ENCODE results near the gene PHC2. TPM values are rescaled to one million over a fixed set of nuclear protein-coding genes. Genes with fewer than 3 reads are reported as not detected.
A peak's percentile ranks its signal among the peaks of the same experiment; 100 is the strongest.

PHC2 gene
- 106 and 128 TPM in 2 replicates for total RNA-seq (2014; rRNA removed; shearing (Covaris generic))

GRCh38 chr1:33430692-33431593 is at the start of gene PHC2:
Gene PHC2 (minus strand): TSS chr1:33431095. CDS start chr1:33375539, 55,556 bp downstream.
- DNase-seq (ENCODE audit: low read depth) = peak; percentile 97

GRCh38 chr1:33477451-33477850 is 46.6 kb upstream of the PHC2 start:
- DNase-seq (ENCODE audit: low read depth) = no peak

- DNase-seq (ENCODE audit: low read depth) = peak; percentile 58
Observed at GRCh38 chr1:33473900-33474299, 43.0 kb upstream of the PHC2 start.

GRCh38 chr1:33472269-33472980 is 41.5 kb upstream of the PHC2 start, which contains the start of gene ZSCAN20:
Gene ZSCAN20 (plus strand): TSS chr1:33472645. CDS start chr1:33479289, 6,644 bp downstream.
- peak; percentile 99 for DNase-seq (ENCODE audit: low read depth)

GRCh38 chr1:33471416-33471815 is 40.5 kb upstream of the PHC2 start:
- no peak for DNase-seq (ENCODE audit: low read depth)

GRCh38 chr1:33470495-33471012 is 39.7 kb upstream of the PHC2 start:
- peak; percentile 88 for DNase-seq (ENCODE audit: low read depth)

- DNase-seq (ENCODE audit: low read depth) = no peak
Observed at GRCh38 chr1:33469691-33470090, 38.8 kb upstream of the PHC2 start.

- DNase-seq (ENCODE audit: low read depth) = no peak
Observed at GRCh38 chr1:33468967-33469366, 38.1 kb upstream of the PHC2 start.

GRCh38 chr1:33468531-33468930 is 37.6 kb upstream of the PHC2 start:
- DNase-seq (ENCODE audit: low read depth) = no peak

GRCh38 chr1:33468011-33468410 is 37.1 kb upstream of the PHC2 start:
- DNase-seq (ENCODE audit: low read depth) = no peak

- DNase-seq (ENCODE audit: low read depth) = peak; percentile 24
Observed at GRCh38 chr1:33466159-33466558, 35.3 kb upstream of the PHC2 start.

GRCh38 chr1:33465316-33465715 is 34.4 kb upstream of the PHC2 start:
- no peak for DNase-seq (ENCODE audit: low read depth)

- no peak for DNase-seq (ENCODE audit: low read depth)
Observed at GRCh38 chr1:33464552-33464951, 33.7 kb upstream of the PHC2 start.

GRCh38 chr1:33462405-33463164 is 31.7 kb upstream of the PHC2 start:
- no peak for DNase-seq (ENCODE audit: low read depth)

- no peak for DNase-seq (ENCODE audit: low read depth)
Observed at GRCh38 chr1:33460947-33461629, 30.2 kb upstream of the PHC2 start.

- peak; percentile 31 for DNase-seq (ENCODE audit: low read depth)
Observed at GRCh38 chr1:33460144-33460543, 29.2 kb upstream of the PHC2 start.

GRCh38 chr1:33459691-33460090 is 28.8 kb upstream of the PHC2 start:
- DNase-seq (ENCODE audit: low read depth) = peak; percentile 40

GRCh38 chr1:33456502-33456886 is 25.6 kb upstream of the PHC2 start:
- DNase-seq (ENCODE audit: low read depth) = no peak

GRCh38 chr1:33455539-33456501 is 24.9 kb upstream of the PHC2 start:
- peak; percentile 91 for DNase-seq (ENCODE audit: low read depth)
